Measurements from ENCODE around the gene ORC1. TPM values are rescaled to one million over a fixed set of nuclear protein-coding genes. Genes with fewer than 3 reads are reported as not detected.

The ORC1 gene
- total RNA-seq, 1 donor from 2014 or later = 1.7 TPM

DNA sequence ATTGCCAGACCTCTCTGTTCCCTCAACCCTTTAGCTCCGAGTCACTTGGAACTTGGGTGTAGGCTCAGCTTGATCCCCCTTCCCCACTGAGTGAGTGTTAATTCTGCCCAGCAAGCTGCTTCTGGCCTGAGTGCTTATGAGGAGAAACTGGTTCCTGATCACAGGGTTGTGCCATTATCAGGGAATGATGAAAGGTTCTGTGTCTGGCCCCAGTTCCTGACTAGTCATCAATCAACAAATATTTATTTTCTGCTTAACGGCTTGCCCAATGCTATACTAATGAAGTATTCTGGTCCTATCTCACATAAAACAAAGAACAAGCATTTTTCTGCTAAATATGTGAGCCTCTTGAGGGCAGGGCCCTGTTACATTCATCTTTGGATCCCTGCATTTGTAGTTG lies 59.0 kb downstream of the ORC1 start:
- Histone ChIP-seq H3K4me1 (no peaks in the 10 kb centered on the region), H3K9me3 (no peaks in the 10 kb centered on the region), H3K27me3 (no peaks in the 10 kb centered on the region), H3K36me3 (no peaks in the 10 kb centered on the region), H3K27ac (no peak overlapping the region), H3K4me3 (no peak overlapping the region)
- intact Hi-C loops (cut with DNase I) = no loop called here
- DNase-seq (ENCODE audit: extremely low spot score in 2 of 2) = no peak
- TF ChIP-seq, protein P1, sequence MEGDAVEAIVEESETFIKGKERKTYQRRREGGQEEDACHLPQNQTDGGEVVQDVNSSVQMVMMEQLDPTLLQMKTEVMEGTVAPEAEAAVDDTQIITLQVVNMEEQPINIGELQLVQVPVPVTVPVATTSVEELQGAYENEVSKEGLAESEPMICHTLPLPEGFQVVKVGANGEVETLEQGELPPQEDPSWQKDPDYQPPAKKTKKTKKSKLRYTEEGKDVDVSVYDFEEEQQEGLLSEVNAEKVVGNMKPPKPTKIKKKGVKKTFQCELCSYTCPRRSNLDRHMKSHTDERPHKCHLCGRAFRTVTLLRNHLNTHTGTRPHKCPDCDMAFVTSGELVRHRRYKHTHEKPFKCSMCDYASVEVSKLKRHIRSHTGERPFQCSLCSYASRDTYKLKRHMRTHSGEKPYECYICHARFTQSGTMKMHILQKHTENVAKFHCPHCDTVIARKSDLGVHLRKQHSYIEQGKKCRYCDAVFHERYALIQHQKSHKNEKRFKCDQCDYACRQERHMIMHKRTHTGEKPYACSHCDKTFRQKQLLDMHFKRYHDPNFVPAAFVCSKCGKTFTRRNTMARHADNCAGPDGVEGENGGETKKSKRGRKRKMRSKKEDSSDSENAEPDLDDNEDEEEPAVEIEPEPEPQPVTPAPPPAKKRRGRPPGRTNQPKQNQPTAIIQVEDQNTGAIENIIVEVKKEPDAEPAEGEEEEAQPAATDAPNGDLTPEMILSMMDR (IDR thresholded peaks at IDR 0.05) = no peak
- no peak for TF ChIP-seq POLR2A (IDR thresholded peaks at IDR 0.05)
- no peak for TF ChIP-seq POLR2AphosphoS5 (IDR thresholded peaks at IDR 0.05; ENCODE audit: insufficient read depth in 1 of 2, low read depth in 1 of 2)

DNA sequence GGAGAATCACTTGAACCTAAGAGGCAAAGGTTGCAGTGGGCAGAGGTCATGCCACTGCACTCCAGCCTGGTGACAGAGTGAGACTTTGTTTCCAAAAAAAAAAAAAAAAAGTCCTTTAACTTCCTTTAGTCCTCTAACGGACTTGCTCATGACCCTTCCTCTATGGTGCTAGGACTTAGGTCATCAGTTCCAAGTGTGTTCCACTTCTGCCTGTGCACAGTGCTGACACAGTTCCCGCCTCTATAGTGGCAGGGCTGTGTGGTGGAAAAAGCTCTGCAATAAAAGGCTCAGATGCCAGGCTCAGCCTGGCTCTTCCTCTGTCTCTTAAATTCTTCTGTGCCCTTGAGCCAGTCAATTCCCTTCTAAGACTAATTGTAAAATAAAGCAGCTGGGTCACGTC lies 60.2 kb downstream of the ORC1 start:
- intact Hi-C loops (cut with DNase I) = no loop called here
- no peak for DNase-seq (ENCODE audit: extremely low spot score in 2 of 2)
- no peaks in the 10 kb centered on the region for H3K36me3 ChIP-seq

DNA sequence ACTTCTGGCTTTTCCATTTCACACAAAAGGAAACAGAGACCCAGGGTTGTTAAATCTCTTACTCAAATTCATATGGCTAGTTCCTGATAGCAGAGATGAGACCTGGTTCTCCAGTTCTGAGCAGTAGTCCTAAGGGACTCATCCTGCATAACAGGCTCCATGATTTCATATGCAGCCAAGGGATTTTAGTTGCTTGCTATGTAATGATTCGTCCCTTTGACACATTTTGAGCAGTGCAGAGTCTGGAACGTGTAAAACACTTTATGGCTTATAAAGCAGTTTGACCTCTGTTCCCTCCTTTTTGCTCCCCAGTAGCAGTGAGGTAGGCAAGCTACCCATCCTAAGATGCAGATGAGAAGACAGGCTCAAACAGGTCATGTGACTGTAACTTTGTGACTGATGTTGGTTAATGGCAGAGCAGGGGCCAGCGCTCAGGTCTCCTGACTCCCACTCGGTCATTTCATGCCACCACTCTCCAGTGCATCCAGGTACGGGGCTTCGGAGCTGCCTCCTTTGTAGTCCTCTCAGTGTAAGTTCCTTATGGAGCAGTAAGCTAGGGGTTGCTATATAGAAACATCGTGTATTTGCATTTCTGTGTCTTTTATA lies 62.5 kb downstream of the ORC1 start:
- TF ChIP-seq, protein P1 (IDR thresholded peaks at IDR 0.05) = no peak
- TF ChIP-seq POLR2A (IDR thresholded peaks at IDR 0.05) = no peak
- no peaks in the 10 kb centered on the region for H3K9me3 ChIP-seq
- intact Hi-C loops (cut with DNase I) = no loop called here
- H3K27ac ChIP-seq = no peak overlapping the region
- no peak for DNase-seq (ENCODE audit: extremely low spot score in 2 of 2)
- no peaks in the 10 kb centered on the region for H3K4me1 ChIP-seq
- H3K4me3 ChIP-seq = no peak overlapping the region
- H3K36me3 ChIP-seq = peaks cover 0 to 5% of the 10 kb centered on the region in 2 donors
- no peaks in the 10 kb centered on the region for H3K27me3 ChIP-seq

More for the DNA sequence above, 60.2 kb downstream of the ORC1 start:
- Histone ChIP-seq H3K4me3 (no peak overlapping the region), H3K27ac (no peak overlapping the region), H3K4me1 (no peaks in the 10 kb centered on the region), H3K27me3 (no peaks in the 10 kb centered on the region), H3K9me3 (no peaks in the 10 kb centered on the region)
- TF ChIP-seq, protein P1 (IDR thresholded peaks at IDR 0.05) = no peak
- no peak for TF ChIP-seq POLR2A (IDR thresholded peaks at IDR 0.05)
- no peak for TF ChIP-seq POLR2AphosphoS5 (IDR thresholded peaks at IDR 0.05; ENCODE audit: insufficient read depth in 1 of 2, low read depth in 1 of 2)

DNA sequence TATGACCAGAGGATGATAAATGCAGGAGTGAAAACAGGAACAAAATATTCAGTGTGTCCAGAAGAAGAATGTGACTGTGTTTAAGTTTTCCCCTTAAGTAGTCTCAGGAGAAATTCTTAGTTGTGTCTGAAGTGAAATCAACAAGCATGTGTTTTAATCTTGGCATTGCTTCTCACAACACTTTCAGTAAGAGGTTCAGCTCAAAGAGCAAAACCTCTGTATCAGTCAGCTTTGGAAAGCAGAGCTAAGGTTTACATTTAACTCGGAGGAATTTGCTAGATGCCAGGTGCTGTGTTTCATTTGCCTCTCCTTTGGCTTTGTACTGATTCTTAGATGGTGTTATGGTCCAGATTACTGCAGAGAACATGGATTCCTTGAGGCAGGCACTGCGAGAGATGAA lies 66.8 kb downstream of the ORC1 start:
- no peaks in the 10 kb centered on the region for H3K27me3 ChIP-seq
- TF ChIP-seq POLR2AphosphoS5 (IDR thresholded peaks at IDR 0.05; ENCODE audit: insufficient read depth in 1 of 2, low read depth in 1 of 2) (no peak), POLR2A (IDR thresholded peaks at IDR 0.05) (no peak)
- TF ChIP-seq, protein P1 (IDR thresholded peaks at IDR 0.05) = no peak
- no peaks in the 10 kb centered on the region for H3K9me3 ChIP-seq
- no peak overlapping the region for H3K4me3 ChIP-seq
- H3K36me3 ChIP-seq = peaks cover 0 to 12% of the 10 kb centered on the region in 2 donors
- no peak for DNase-seq (ENCODE audit: extremely low spot score in 2 of 2)
- no peaks in the 10 kb centered on the region for H3K4me1 ChIP-seq
- intact Hi-C loops (cut with DNase I) = no loop called here
- H3K27ac ChIP-seq = no peak overlapping the region

DNA sequence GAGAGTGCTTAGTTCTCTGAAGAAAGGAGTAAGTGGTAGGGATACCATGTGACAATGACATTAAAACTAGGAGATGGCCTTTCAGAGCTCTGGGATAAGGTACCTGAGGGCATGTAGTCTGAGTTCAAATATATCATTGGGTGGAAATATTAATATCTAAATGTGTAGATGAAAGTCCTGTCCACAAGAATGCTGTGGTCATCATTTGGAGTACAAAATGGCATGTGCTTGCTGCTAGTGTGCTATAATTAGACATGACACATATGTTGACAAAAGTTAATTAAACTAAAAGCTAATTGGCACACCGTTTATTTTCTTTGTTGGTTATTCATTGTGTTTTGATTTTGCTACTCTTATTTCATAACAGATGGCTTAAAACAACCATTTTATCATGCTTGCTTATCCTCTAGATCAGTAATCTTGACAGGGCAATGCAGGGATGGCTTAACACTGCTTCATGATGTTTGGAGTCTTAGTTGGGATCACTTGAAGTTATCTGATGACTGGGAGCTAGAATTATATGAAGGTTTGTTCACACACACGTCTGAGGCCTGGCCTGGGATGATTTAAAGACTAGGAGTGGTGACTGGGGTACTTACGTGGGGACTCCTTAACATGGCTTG lies 69.2 kb downstream of the ORC1 start:
- no peak overlapping the region for H3K27ac ChIP-seq
- H3K36me3 ChIP-seq = peaks cover 0 to 12% of the 10 kb centered on the region in 2 donors
- H3K4me1 ChIP-seq = no peaks in the 10 kb centered on the region
- intact Hi-C loops (cut with DNase I) = no loop called here
- no peak overlapping the region for H3K4me3 ChIP-seq
- TF ChIP-seq POLR2A (IDR thresholded peaks at IDR 0.05) = no peak
- no peak for TF ChIP-seq POLR2AphosphoS5 (IDR thresholded peaks at IDR 0.05; ENCODE audit: insufficient read depth in 1 of 2, low read depth in 1 of 2)
- TF ChIP-seq, protein P1 (IDR thresholded peaks at IDR 0.05) = no peak
- DNase-seq (ENCODE audit: extremely low spot score in 2 of 2) = no peak
- H3K27me3 ChIP-seq = no peaks in the 10 kb centered on the region
- H3K9me3 ChIP-seq = no peaks in the 10 kb centered on the region
